GM23248 (cell line): ENCODE measurements around the gene ZFYVE9. TPM values are rescaled to one million over a fixed set of nuclear protein-coding genes. Genes with fewer than 3 reads are reported as not detected.

Experiments
- DNase-seq: peaks from one replicate; pipeline ENCODE4 v3.0.0-alpha.2; 2015
- H2AFZ ChIP-seq: fragments of 200-600 bp; sonication (generic); 2 replicates; pipeline ENCODE4 v1.6.1; 2016; ENCODE audit warnings: antibody characterized with exemption
- H3F3A ChIP-seq: fragments of 200-600 bp; sonication (generic); 2 replicates; pipeline ENCODE4 v1.6.1; 2016; ENCODE audit warnings: mild to moderate bottlenecking, antibody characterized with exemption, mixed run types; ENCODE audit not compliant: insufficient read depth
- H3K27ac ChIP-seq: fragments of 200-600 bp; sonication (generic); 2 replicates; pipeline ENCODE4 v1.5.1; 2016; ENCODE audit warnings: mild to moderate bottlenecking
- H3K27me3 ChIP-seq: fragments of 200-600 bp; sonication (generic); replicated peaks from 2 replicates; pipeline ENCODE4 v1.6.1; 2016; ENCODE audit warnings: mild to moderate bottlenecking; ENCODE audit not compliant: insufficient read depth
- H3K36me3 ChIP-seq: fragments of 200-600 bp; sonication (generic); 2 replicates; pipeline ENCODE4 v1.6.1; 2016; ENCODE audit warnings: low read depth, mild to moderate bottlenecking
- H3K4me1 ChIP-seq: fragments of 200-600 bp; sonication (generic); 2 replicates; pipeline ENCODE4 v1.6.1; 2016; ENCODE audit warnings: mild to moderate bottlenecking; ENCODE audit not compliant: insufficient read depth
- H3K4me2 ChIP-seq: fragments of 200-600 bp; sonication (generic); one replicate; pipeline ENCODE4 v1.6.1; 2016; ENCODE audit warnings: mild to moderate bottlenecking; ENCODE audit not compliant: unreplicated experiment
- H3K4me3 ChIP-seq: fragments of 200-600 bp; sonication (generic); 2 replicates; pipeline ENCODE4 v1.5.1; 2016; ENCODE audit warnings: mild to moderate bottlenecking
- H3K79me2 ChIP-seq: fragments of 200-600 bp; sonication (generic); 2 replicates; pipeline ENCODE4 v1.6.1; 2016; ENCODE audit warnings: mild to moderate bottlenecking; ENCODE audit not compliant: insufficient read depth
- H3K9ac ChIP-seq: fragments of 200-600 bp; sonication (generic); 2 replicates; pipeline ENCODE4 v1.6.1; 2016; ENCODE audit warnings: mild to moderate bottlenecking
- H3K9me2 ChIP-seq: fragments of 200-600 bp; sonication (generic); 2 replicates; pipeline ENCODE4 v1.6.1; 2016; ENCODE audit warnings: mixed run types, mild to moderate bottlenecking, moderate library complexity; ENCODE audit not compliant: insufficient read depth
- H3K9me3 ChIP-seq: fragments of 200-600 bp; sonication (generic); one replicate; pipeline ENCODE4 v1.6.1; 2017; ENCODE audit warnings: low read depth
- H4K20me1 ChIP-seq: fragments of 200-600 bp; sonication (generic); 2 replicates; pipeline ENCODE4 v1.6.0; 2016; ENCODE audit not compliant: insufficient read depth
- EZH2 ChIP-seq: fragments of 200-600 bp; sonication (generic); IDR thresholded peaks from 2 replicates; pipeline ENCODE4 v1.6.1; 2018; ENCODE audit warnings: antibody characterized with exemption, mild to moderate bottlenecking; ENCODE audit not compliant: insufficient read depth, poor library complexity, severe bottlenecking
- EZH2phosphoT487 ChIP-seq: fragments of 200-600 bp; sonication (generic); IDR thresholded peaks from 2 replicates; pipeline ENCODE4 v1.6.1; 2018; ENCODE audit warnings: antibody characterized with exemption, moderate library complexity, mild to moderate bottlenecking, low read depth; ENCODE audit not compliant: insufficient read depth
- WGBS, 2 experiments: methylation state at CpG; one replicate each; pipeline ENCODE4 v1.1.6; 2015 to 2017; ENCODE audit warnings: low lambda C conversion rate in 2 of 2, low coverage in 1 of 2; ENCODE audit errors: missing lambda C conversion rate in 2 of 2; 5-methylcytosine and 5-hydroxymethylcytosine counted together
- in situ Hi-C: fragments of 300-500 bp; cut with MboI; formaldehyde crosslinking; loops from 2 replicates; pipeline ENCODE4 v1.15.0; 2020
- polyA plus RNA-seq: library from polyadenylated mRNA; unstranded; fragments of >200 nt; fragmentation: Nextera tagmentation; extraction: Ambion mirVana; gene quantifications from 2 replicates; pipeline ENCODE4 v1.2.1, GENCODE V29; 2016
- total RNA-seq: library from RNA; depleted of rRNA; stranded (reverse); fragments of >200 nt; shearing (Covaris generic); gene quantifications from 2 replicates; pipeline ENCODE4 v1.2.3, GENCODE V29; 2014

The ZFYVE9 gene
- total and polyA plus RNA-seq, 2 experiments from 2014 or later: 6.4 to 28.1 TPM

DNA sequence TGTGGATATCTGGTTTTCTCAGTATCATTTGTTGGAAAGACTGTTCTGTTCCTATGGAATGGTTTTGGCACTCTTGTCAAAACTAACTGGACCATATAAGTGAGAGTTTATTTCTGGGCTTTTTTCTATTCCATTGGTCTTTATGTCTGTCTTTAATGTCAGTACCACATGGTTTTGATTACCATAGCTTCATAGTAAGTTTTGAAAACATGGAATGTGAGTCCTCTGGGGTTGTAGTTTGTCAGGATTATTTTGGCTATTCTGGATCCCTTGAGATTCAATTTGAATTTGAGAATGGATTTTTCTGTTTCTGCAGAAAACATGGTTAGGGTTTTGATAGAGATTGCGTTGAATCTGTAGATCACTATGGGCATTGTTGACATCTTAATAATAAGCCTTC, 107.9 kb downstream of the ZFYVE9 start:
- Histone ChIP-seq H3K9me3 (no peaks in the 10 kb centered on the region), H3K27ac (no peak overlapping the region), H3K4me2 (no peak overlapping the region), H3K27me3 (no peaks in the 10 kb centered on the region), H4K20me1 (peaks cover 6% of the 10 kb centered on the region; the same call in 1 of the 2 replicates), H3K9ac (no peak overlapping the region), H3K79me2 (peaks cover 53% of the 10 kb centered on the region), H3K4me1 (no peaks in the 10 kb centered on the region), H3K4me3 (no peak overlapping the region), H2AFZ (no peak overlapping the region), H3F3A (no peaks in the 10 kb centered on the region), H3K36me3 (no peaks in the 10 kb centered on the region), H3K9me2 (no peaks in the 10 kb centered on the region)
- in situ Hi-C loops: no loop called here
- TF ChIP-seq EZH2phosphoT487 (no peak), EZH2 (no peak)
- WGBS, 2 experiments: 96 to 97% methylated on average over 1 of the region's 1 CpG
- DNase-seq: no peak

DNA sequence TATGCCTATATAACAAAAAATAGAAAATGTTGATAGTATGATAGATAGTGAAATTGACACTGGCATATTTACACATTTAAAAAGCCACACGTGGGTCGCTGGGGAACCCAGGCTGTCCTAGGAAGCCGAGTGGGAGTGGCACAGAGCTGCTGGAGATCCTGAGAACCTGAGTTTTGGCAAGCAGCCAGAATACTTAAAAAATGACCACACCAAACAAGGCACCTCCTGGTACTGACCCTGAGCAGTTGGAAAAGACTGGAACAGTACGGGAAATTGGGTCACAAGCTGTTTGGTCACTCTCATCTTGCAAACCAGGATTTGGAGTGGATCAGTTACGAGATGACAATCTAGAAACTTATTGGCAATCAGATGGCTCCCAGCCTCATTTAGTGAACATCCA, 111.5 kb downstream of the ZFYVE9 start:
- Histone ChIP-seq H3K4me2 (no peak overlapping the region), H3K4me1 (no peaks in the 10 kb centered on the region), H3K79me2 (peaks cover 61% of the 10 kb centered on the region), H3K4me3 (no peak overlapping the region), H3K9me2 (no peaks in the 10 kb centered on the region), H3K9me3 (no peaks in the 10 kb centered on the region), H2AFZ (no peak overlapping the region), H3K27ac (no peak overlapping the region), H3K36me3 (no peaks in the 10 kb centered on the region), H3K27me3 (no peaks in the 10 kb centered on the region), H3K9ac (no peak overlapping the region), H3F3A (no peaks in the 10 kb centered on the region), H4K20me1 (peaks cover 6% of the 10 kb centered on the region; the same call in 1 of the 2 replicates)
- TF ChIP-seq EZH2 (no peak), EZH2phosphoT487 (no peak)
- DNase-seq: no peak
- 86 to 92% methylated on average over 5 of the region's 5 CpGs for WGBS, 2 experiments
- in situ Hi-C loops: no loop called here

DNA sequence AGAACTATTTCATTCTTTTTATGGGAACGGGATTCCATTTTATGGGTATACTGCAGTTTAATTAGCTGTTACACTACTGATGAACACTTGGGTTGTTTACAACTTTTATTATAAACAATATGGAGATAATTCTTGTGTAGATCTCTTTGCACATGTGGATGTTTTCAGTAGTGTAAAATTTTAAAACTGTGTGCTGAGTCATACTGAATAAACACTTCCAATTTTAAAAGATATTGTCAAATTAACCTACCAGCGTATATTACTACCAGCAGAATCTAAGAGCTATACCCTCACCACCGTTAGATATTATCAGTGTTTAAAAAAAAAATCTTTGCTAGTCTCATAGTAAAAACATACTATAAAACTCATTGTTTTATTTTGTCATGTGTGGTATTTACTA, 118.0 kb downstream of the ZFYVE9 start:
- no peaks in the 10 kb centered on the region for H3K27me3 ChIP-seq
- H3K4me3 ChIP-seq: no peak overlapping the region
- H2AFZ ChIP-seq: no peak overlapping the region
- no peak overlapping the region for H3K9ac ChIP-seq
- TF ChIP-seq EZH2phosphoT487: no peak
- no peaks in the 10 kb centered on the region for H3K4me1 ChIP-seq
- no peak overlapping the region for H3K27ac ChIP-seq
- H3K79me2 ChIP-seq: peaks cover 14% of the 10 kb centered on the region
- in situ Hi-C loops: no loop called here
- H4K20me1 ChIP-seq: no peaks in the 10 kb centered on the region
- no peaks in the 10 kb centered on the region for H3K9me3 ChIP-seq
- no peaks in the 10 kb centered on the region for H3F3A ChIP-seq
- H3K36me3 ChIP-seq: no peaks in the 10 kb centered on the region
- H3K9me2 ChIP-seq: no peaks in the 10 kb centered on the region
- no peak overlapping the region for H3K4me2 ChIP-seq
- 97% methylated on average over 3 of the region's 3 CpGs for WGBS, 2 experiments
- no peak for DNase-seq

GRCh38 chr1:52263153-52263910, 121.4 kb downstream of the ZFYVE9 start:
- TF ChIP-seq EZH2 (no peak), EZH2phosphoT487 (no peak)
- no peaks in the 10 kb centered on the region for H3K36me3 ChIP-seq
- H3K27ac ChIP-seq: no peak overlapping the region
- no peaks in the 10 kb centered on the region for H3K9me2 ChIP-seq
- in situ Hi-C loops: no loop called here
- H2AFZ ChIP-seq: no peak overlapping the region
- H3K9ac ChIP-seq: no peak overlapping the region
- H3F3A ChIP-seq: no peaks in the 10 kb centered on the region; the same call in 1 of the 2 replicates
- no peaks in the 10 kb centered on the region for H3K79me2 ChIP-seq
- DNase-seq: no peak
- 66 to 79% methylated on average over 3 of the region's 3 CpGs for WGBS, 2 experiments
- no peaks in the 10 kb centered on the region for H3K9me3 ChIP-seq
- H3K4me2 ChIP-seq: no peak overlapping the region
- H3K4me1 ChIP-seq: no peaks in the 10 kb centered on the region
- no peak overlapping the region for H3K4me3 ChIP-seq
- no peaks in the 10 kb centered on the region for H4K20me1 ChIP-seq
- no peaks in the 10 kb centered on the region for H3K27me3 ChIP-seq
